GM18517 (cell line): ENCODE data around the gene STXBP4.

Experiments used
- ATAC-seq: cut with Tn5 transposase; IDR thresholded peaks from one replicate; pipeline ENCODE4 v1.9.1; 2021; ENCODE audit warnings: mild to moderate bottlenecking, moderate library complexity; ENCODE audit not compliant: unreplicated experiment

STXBP4 gene

DNA sequence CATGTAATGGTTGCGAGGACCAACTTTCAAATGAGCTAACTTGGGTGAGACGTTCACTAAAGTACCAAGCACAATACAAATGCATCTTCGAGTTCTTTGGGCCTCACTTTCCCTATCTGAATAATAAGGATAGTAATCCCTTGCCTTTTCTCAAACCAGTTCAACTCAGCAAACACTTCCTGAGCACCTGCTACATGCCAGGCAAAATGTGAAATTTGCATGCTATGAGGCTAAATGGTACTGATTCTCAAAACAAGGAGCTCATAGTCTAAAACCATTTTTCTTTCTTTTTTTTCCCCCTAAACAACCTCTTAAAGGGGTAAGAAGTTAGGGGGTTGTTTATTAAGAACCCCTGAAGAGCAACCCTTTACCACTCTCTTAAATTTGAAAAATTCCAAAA lies 194.8 kb downstream of the STXBP4 start:
- ATAC-seq = no peak

DNA sequence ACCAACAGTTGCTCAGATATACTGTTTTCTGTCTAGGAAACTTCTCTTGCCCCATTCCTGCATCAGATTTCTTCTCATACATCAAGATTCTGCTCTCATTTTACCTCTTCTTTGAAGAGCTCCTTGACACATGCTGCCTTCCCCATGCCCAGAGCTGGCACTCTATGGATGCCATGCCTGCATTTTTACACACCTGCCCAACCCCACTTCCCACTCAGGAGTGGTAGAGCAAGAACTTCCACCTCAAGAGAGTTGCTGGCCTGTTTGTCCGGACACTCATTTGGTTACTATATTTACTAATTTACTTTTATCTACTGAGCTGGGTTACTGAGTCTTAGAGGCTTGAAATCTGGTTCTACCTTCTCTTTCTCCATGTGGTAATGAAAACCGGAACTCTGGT lies 197.9 kb downstream of the STXBP4 start:
- ATAC-seq = no peak

DNA sequence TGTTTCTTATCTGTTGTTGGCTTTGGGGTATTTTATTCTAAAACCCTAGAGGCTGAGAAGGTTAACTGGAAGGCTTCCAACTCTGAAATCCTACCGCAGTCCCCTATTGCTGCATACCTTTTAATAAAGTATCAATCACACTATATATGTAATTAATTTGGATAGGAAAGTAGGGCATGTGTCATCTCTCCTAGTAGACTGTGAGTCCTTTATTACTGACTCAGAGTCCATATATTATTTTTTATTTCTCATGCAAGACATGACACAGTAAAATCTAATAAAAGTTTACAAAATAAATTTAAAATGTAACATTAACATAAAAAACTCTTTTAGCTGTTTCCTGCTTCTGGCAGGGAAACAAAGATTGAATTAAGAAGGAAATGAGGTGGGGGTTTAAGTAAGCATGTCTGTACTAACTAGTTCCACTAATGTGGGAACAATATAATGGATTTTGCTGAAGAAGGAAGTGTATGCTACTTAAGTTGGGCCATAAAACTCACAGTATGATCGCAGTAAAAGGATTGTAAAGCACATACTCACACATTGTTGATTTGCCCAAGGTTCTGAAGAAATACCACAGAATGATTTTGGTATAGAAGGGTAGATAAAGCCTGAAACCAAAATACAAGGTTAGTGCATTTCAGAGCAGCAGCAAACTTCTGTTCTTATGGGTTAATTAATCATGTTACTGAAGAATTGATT lies 198.6 kb downstream of the STXBP4 start:
- ATAC-seq = no peak

- peak; percentile 87 for ATAC-seq
Measured at GRCh38 chr17:55168958-55169687, 200.6 kb downstream of the STXBP4 start.

DNA sequence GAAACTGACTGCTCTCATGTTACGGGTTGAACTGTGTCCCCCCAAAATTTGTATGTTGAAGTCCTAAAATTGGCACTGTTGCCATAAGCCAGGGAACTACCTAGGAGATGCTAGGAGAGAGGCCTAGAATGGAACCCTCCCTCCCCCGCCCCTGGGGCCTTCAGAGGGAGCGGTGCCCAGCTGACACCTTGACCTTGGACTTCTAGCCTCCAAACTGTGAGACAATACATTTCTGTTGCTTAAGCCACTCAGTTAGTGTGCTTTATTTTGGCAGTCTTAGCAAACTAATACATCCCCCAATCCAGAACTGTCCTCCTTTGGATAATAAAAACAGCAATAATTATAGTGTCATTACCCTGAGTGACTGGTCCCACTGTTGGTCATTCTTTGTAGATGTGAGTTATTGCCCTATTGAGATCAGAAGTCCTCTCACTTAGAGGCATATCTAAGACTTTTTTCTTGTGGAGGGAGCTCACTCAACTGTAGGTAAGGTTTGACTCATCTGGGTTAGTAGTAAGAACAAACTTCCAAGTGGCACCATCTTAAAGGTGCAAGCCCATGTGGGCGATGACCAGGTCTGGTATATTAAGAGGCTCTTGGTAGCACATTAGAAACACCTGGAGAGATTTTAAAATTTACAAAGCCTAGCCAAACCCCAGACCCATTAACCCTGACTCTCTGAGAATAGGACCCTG lies 203.2 kb downstream of the STXBP4 start:
- ATAC-seq = no peak

DNA sequence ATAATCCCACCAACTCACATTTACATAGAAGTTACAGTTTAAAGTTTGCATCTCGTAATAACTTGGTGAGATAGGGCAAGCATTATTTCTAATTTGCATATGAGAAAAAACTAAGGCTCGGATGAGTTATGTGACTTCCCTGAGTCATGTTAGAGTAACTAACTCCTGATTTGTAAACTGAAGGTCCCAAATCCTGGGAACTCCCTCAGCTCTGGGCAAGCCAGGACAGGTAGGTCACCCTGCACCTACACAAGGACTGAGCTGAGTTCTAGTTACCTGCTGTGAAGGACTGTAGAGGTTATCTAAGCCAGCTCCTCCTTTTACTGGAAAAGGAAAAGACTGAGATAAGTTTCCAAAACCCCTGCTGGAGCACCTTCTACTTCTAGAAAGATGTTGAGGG lies 204.0 kb downstream of the STXBP4 start:
- ATAC-seq = no peak

DNA sequence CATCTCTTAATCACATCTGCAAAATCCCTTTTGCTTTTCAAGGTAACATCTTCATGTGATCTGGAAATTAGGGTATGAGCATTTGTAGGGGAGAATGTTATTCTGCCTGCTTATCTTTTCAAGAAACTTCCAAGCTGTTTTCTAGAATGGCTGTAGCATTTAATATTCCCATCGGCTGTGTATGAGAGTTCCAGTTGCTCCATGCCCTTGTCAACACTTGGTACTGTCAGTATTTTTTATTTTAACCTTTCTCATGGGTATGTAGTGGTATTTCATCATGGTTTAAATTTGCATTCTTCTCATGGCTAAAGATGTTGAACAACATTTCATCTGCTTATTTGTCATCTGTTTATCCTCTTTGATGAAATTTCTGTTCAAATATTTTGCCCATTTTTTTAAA lies 205.6 kb downstream of the STXBP4 start:
- ATAC-seq = no peak

DNA sequence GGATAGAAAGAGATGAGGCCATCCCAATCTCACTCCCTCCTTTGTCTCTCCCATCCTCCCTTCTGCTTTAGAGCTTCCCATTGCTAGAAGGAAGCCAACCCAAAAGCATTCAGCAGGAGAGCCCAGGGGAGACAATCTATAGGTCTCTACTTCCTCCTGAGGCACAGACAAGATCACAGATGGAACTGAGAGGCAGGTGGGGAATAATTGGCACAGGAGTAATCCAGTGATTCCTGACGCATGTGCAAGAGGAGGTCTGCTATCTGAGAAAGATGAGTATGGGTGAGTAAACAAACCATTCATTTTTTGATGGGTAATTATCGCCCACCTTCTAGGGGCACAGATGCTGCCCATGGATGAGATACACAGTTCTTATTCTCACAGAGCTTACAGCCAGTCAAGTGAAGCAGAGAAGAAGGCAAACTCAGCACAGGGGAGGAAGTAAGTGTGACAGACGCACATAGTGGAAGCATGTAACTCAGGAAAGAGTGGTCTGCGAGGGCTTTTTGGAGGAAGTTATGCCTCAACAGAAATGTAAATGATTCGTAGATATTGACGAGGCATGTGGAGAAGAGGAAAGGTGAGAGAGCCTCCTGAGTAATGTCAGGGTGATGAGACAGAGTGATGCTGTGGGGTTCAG lies 207.3 kb downstream of the STXBP4 start:
- no peak for ATAC-seq

DNA sequence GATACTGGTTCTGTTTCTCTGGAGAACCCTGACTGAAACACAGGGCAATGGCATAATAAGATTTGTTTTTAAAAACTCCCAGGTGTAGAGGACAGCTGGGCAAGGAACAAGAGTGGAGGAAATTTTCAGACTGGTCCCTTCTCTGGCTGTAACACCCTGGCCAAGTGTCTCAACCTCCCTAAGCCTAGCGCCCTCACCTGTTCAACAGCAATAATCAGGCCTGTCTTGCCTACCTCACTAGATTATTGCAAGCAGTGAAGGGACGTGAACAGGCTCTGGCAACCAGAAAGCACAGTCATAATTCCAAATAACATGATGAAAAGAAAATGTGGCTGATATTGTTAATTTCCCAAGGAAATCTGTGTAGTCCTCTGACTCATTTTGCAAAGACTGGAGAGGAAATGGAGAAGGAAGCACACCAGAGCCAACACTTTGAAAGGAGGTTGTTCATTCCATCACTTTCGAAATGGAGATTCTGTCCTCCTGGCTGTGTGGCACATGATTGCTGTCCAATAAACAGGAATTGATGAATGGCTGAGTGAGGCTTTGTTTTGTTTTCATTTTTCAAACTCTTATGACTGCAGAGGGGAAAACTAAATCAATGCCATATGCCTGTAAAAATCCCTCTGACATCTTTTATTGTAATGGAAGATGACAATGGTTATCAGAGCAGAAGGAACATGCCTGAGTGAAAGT lies 208.7 kb downstream of the STXBP4 start:
- no peak for ATAC-seq

DNA sequence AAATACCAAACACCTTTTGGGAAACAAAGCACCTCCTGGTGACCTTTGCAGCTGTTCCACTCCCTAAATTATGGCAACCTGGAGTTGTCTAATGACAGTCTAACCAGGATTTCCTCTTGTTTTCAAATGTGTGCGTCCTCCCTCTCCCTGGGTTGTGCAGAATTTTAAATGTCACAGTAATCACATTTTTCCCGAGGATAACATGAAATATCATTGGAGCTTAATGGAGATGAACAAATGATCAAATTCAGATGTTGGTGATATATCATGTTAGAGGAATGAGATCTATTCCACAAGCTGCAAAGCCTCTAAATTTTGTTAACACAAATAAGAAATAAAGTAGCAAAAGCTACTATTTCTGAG lies 209.3 kb downstream of the STXBP4 start:
- no peak for ATAC-seq

GRCh38 chr17:55186937-55187770 lies 218.6 kb downstream of the STXBP4 start:
- ATAC-seq = no peak

DNA sequence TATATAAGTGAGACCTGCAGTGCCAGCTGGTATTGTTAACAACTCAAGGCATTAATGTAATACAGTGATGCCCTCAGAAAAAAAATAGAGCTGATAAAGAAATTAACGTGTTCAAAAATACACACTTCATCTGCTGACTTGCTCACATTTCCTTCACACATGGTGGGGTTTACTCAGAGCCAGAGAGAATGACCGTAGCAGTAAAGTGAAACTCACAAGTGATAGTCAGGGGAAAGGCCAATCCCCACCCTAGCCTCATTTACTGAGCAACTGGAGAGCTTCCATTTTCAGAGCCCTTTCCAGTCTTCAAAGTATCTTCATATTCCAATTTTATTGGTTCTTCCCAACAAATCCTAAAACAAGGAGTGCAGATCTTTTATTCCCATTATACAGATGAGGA lies 222.2 kb downstream of the STXBP4 start:
- no peak for ATAC-seq

- no peak for ATAC-seq
Measured at GRCh38 chr17:55198690-55199370, 230.3 kb downstream of the STXBP4 start.

DNA sequence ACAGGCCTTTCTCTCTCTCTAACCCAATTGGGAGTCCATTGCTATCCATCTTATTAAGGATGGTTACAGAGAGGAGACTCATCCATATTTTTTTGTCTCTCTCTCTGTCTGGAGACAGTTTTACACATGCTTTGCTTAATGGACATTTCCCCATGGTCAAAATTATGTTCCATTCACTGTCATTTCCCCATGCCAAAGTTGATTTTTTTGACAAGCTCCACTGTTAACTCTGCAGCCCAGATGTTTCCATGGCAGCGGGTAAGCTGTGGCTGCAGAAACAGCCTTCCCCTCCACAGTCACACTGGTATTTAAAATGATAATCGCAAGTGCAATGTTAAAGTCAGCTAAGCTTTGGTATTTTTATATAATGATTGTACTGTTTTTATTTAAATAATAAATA lies 232.3 kb downstream of the STXBP4 start:
- ATAC-seq = no peak

DNA sequence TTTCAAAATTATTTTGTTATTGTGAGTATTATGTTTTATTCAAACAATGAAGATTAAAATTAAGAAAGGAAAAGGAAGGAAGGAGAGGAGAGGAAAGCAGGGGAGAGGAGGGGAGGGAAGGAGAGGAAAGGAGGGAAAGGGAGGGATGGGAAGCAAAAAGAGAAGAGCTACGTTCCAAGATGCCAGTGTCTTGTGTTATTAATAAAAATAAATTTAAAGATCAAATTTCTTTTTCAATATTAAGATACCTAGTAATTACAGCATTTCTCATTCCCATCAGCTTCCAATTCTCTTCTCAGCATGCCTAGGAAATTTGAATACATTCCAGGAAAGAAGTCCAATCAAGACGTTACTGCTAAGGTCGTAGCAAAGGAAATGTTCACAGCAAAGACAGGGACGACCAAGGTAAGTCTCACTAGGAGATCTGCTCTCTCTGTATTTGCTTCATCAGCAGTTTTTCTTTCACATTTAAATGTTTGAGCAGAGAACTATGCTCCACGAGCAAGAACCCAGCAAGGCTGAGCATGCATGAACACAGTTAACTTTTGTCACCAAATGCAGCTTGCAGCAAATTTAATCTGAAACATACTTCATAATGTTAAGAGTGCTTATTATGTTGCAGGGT lies 232.9 kb downstream of the STXBP4 start:
- no peak for ATAC-seq

DNA sequence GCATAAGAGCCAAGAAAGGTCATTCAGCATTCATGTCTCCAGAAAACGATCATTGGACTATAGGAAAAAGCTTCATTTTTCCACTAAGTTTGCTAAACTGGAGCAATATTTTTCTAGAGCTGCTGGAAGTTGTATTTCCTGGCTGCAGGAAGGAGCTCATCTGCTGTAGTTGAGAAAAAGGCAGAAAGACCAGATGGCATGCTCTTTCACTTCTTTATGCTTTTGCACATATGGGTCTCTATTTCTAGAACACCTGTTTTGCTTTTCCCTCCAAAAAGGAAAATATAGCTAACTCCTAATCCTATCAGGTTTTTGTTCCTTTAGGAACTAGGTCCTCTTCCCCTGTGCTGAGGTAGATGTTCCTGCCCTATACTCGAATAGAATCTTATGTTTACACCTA lies 234.3 kb downstream of the STXBP4 start:
- no peak for ATAC-seq

- ATAC-seq = no peak
Measured at GRCh38 chr17:55208078-55208812, 239.7 kb downstream of the STXBP4 start.

DNA sequence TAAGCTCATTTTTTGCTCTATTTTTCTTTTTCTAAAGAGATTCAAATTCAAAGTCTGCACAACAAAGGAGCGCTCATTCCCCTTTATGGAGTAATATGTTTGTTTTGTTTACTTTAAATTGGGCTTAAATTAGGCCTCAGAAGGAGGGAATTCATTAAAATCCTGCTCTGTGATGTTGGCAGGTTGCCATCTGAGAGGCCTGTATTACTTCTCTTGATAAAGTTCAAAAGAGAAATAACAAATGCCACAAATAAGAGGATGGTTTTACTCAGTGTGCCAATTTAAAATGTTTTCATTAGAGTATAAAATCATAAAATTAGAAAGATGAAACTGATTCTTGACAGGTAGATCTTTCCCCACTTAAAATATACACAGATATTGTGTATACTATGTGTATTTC lies 241.7 kb downstream of the STXBP4 start:
- no peak for ATAC-seq
